Chondrocyte (in vitro differentiated cells): Measurements from ENCODE around the gene GRIP1. TPM values are rescaled to one million over a fixed set of nuclear protein-coding genes. Genes with fewer than 3 reads are reported as not detected.
A peak's percentile ranks its signal among the peaks of the same experiment; 100 is the strongest.

Source experiments
- DNase-seq: peaks from one replicate; pipeline ENCODE4 v3.0.0; 2021; ENCODE audit warnings: mixed read lengths, low spot score
- H3K27ac Mint-ChIP-seq: one replicate; pipeline ENCODE4 v1.8.0; 2021; ENCODE audit warnings: mild to moderate bottlenecking, moderate library complexity, mixed read lengths; ENCODE audit not compliant: unreplicated experiment
- H3K27me3 Mint-ChIP-seq: 2 replicates; pipeline ENCODE4 v1.8.0; 2021; ENCODE audit warnings: low read depth, mixed read lengths
- H3K36me3 Mint-ChIP-seq: 2 replicates; pipeline ENCODE4 v1.8.0; 2021; ENCODE audit warnings: low read depth, mixed read lengths
- H3K4me1 Mint-ChIP-seq: 2 replicates; pipeline ENCODE4 v1.8.0; 2021; ENCODE audit warnings: low read depth, mild to moderate bottlenecking, mixed read lengths
- H3K4me3 Mint-ChIP-seq: one replicate; pipeline ENCODE4 v1.8.0; 2021; ENCODE audit warnings: mild to moderate bottlenecking, moderate library complexity, mixed read lengths; ENCODE audit not compliant: unreplicated experiment
- H3K9me3 Mint-ChIP-seq: 2 replicates; pipeline ENCODE4 v1.8.0; 2021; ENCODE audit warnings: low read depth, mixed read lengths
- total RNA-seq: library from RNA; stranded (reverse); gene quantifications from 3 replicates; pipeline ENCODE4 v1.2.1, GENCODE V29; 2021
- TF ChIP-seq, protein P1 (sequence below): fragments of 200-600 bp; sonication (generic); IDR thresholded peaks from 2 replicates; pipeline ENCODE4 v1.5.0; 2021; ENCODE audit warnings: antibody characterized with exemption, mild to moderate bottlenecking, moderate library complexity

GRIP1 gene
- total RNA-seq, 1 donor from 2014 or later, result 5.0 TPM

DNA sequence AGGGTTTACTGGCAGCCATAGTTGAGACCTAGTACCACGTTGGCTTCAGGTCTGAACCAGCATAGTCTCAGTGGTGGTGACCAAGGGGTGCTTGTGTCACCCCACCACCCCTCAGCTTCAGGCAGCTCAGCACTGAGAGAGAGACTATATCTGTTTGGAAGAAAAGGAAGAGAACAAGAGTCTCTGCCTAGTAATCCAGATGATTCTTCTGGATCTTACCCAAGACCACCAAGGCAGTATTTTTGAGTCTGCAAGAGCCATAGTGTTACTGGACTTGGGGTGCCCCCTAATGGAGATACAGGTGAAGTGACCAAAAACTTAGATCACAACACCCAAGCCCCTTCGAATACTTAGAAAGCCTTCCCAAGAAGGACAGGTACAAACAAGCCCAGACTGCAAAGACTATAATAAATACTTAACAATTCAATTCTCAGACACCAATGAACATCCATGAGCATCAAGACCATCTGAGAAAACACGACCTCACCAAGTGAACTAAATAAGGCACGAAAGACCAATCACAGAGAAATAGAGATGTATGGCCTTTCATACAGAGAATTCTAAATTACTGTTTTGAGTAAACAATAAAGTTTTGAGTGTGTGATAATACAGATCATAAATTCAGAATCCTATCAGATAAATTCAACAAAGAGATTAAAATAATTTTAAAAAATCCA, 269.5 kb downstream of the GRIP1 start:
- Mint-ChIP-seq H3K4me3 (no peak overlapping the region), H3K27me3 (no peaks in the 10 kb centered on the region), H3K27ac (no peak overlapping the region), H3K4me1 (peaks cover 5% of the 10 kb centered on the region), H3K9me3 (peaks cover 18% of the 10 kb centered on the region), H3K36me3 (peaks cover 11% of the 10 kb centered on the region)
- DNase-seq, result no peak
- TF ChIP-seq, protein P1, sequence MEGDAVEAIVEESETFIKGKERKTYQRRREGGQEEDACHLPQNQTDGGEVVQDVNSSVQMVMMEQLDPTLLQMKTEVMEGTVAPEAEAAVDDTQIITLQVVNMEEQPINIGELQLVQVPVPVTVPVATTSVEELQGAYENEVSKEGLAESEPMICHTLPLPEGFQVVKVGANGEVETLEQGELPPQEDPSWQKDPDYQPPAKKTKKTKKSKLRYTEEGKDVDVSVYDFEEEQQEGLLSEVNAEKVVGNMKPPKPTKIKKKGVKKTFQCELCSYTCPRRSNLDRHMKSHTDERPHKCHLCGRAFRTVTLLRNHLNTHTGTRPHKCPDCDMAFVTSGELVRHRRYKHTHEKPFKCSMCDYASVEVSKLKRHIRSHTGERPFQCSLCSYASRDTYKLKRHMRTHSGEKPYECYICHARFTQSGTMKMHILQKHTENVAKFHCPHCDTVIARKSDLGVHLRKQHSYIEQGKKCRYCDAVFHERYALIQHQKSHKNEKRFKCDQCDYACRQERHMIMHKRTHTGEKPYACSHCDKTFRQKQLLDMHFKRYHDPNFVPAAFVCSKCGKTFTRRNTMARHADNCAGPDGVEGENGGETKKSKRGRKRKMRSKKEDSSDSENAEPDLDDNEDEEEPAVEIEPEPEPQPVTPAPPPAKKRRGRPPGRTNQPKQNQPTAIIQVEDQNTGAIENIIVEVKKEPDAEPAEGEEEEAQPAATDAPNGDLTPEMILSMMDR, result peak; percentile 81

DNA sequence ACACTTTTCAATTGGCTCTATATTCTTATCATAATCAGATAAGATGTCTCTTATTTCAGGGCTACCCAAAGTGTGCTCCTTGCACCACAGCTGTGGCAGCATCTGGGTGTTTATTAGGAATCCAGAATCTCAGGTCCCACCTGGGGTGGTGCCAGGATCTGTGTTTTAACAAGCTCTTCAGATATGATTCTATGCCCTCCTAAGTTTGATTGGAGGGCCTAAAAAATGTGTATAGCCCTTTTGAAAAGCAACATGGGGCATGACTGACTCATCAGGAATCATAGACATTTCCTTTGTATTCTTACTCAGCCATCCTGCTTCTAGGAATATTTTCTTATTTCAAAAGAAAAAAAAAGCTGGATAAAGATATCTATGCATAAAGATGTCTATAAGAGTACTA, 273.5 kb downstream of the GRIP1 start:
- no peaks in the 10 kb centered on the region for H3K27me3 Mint-ChIP-seq
- H3K36me3 Mint-ChIP-seq, result no peaks in the 10 kb centered on the region
- H3K9me3 Mint-ChIP-seq, result no peaks in the 10 kb centered on the region
- no peak overlapping the region for H3K4me3 Mint-ChIP-seq
- TF ChIP-seq, protein P1, result no peak
- H3K4me1 Mint-ChIP-seq, result peaks cover 5% of the 10 kb centered on the region
- no peak for DNase-seq
- peak overlapping the region; percentile 64 for H3K27ac Mint-ChIP-seq

DNA sequence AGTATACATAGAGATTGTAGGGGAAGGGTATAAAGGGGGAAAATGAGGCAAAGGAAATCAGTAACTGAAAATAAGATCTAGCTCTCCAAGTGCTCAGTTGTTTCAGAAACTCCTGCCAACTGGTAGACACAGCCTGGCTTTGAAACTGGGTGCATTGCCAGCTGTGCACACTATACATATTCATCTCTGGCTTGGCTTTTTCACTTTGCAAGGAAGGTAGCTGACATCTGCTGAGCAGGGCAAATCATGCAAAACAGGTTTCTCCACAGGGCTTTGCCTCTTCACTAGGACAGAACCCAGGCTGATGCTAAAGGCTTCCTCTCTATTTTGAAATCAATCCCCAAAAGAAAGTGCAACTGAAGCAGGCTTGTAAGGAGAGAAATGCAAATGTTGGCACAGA, 275.1 kb downstream of the GRIP1 start:
- H3K4me3 Mint-ChIP-seq, result no peak overlapping the region
- H3K4me1 Mint-ChIP-seq, result peaks cover 5% of the 10 kb centered on the region
- H3K27ac Mint-ChIP-seq, result no peak overlapping the region
- no peaks in the 10 kb centered on the region for H3K9me3 Mint-ChIP-seq
- no peaks in the 10 kb centered on the region for H3K27me3 Mint-ChIP-seq
- TF ChIP-seq, protein P1, result no peak
- H3K36me3 Mint-ChIP-seq, result no peaks in the 10 kb centered on the region
- DNase-seq, result no peak

DNA sequence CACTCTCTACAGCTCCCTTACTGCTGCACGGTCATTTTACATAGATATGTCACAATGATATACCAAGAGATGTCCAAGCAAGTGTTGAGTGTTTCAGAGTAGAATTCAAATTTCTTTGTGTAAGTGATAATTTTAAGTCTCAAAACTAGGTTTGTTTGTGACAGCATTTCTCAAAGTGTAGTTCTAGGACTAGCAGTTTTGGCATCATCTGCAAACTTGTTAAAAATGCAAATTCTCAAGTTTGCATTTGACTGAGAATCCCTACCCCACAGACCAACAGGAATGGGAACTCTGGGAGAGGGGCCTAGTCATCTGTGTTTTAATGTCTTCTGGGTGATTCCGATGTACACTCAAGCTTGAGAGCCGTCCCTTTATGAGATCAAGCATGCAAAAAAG, 279.0 kb downstream of the GRIP1 start:
- H3K4me1 Mint-ChIP-seq, result no peaks in the 10 kb centered on the region
- H3K4me3 Mint-ChIP-seq, result no peak overlapping the region
- no peaks in the 10 kb centered on the region for H3K36me3 Mint-ChIP-seq
- TF ChIP-seq, protein P1, result no peak
- DNase-seq, result no peak
- no peak overlapping the region for H3K27ac Mint-ChIP-seq
- H3K9me3 Mint-ChIP-seq, result no peaks in the 10 kb centered on the region
- H3K27me3 Mint-ChIP-seq, result no peaks in the 10 kb centered on the region

DNA sequence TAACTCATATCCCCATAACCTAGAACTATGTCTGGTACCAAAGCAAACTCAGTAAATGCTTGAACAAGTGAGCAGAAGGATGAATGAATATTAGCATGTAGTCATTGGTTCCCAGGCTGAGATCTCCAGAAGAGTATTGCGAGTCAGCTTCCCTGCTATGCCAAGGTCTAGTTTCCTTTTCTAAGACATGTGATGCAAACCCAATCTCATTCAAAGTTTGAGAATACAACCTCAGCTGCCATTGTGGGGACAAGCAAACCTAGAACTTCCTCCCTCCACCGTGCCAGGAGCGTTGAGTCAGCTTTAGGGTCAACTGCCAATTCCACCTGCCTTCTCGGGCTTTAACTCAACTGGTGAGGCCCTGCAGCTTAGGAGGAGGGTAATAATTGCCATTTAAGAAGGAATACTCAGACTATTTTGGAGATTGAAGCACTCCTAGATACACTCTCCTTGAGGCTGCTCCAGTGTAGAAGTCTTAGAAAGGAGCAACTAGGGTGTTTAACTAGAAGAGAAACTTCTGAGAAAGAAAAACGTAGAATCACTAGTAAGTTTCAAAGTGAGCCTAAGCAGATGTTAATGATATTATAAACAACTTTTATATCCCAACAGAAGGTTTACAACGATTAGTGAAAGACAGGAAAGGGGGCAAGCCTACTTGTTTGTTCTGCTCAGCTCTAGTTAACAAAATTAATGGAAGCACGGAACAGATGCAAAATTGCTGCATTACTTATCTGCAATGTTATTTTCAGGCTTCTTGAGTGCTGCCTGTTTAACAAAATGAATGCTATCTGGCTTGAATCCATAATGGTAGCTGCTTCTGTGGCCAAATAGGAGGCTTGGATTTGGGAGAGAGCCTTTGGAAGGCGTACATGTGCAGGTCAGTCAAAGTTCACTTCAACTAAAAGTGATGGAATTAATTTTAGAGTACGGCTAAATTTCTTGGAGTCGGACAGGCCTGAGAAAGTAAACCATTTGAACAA, 279.7 kb downstream of the GRIP1 start:
- Mint-ChIP-seq H3K36me3 (no peaks in the 10 kb centered on the region), H3K27ac (no peak overlapping the region), H3K9me3 (no peaks in the 10 kb centered on the region), H3K4me1 (no peaks in the 10 kb centered on the region), H3K27me3 (no peaks in the 10 kb centered on the region), H3K4me3 (no peak overlapping the region)
- TF ChIP-seq, protein P1, result no peak
- no peak for DNase-seq
